ENCODE results near the gene TMEM106C. TPM values are rescaled to one million over a fixed set of nuclear protein-coding genes. Genes with fewer than 3 reads are reported as not detected.
A peak's percentile ranks its signal among the peaks of the same experiment; 100 is the strongest.
"Not testable (repeated sequence)": the region's sequence is repeated elsewhere in the genome, so short reads cannot be mapped to it uniquely, and the experiment has no call there.

Gene TMEM106C
- total RNA-seq, 1 experiment from 2014 or later, result 130 TPM

GRCh38 chr12:47945341-47945728 is 18.1 kb upstream of the TMEM106C start:
- Histone ChIP-seq H3K36me3 (no peaks in the 10 kb centered on the region), H3K4me3 (no peak overlapping the region), H3K9me3 (no peaks in the 10 kb centered on the region), H3K27me3 (no peaks in the 10 kb centered on the region)
- no peak for DNase-seq

DNA sequence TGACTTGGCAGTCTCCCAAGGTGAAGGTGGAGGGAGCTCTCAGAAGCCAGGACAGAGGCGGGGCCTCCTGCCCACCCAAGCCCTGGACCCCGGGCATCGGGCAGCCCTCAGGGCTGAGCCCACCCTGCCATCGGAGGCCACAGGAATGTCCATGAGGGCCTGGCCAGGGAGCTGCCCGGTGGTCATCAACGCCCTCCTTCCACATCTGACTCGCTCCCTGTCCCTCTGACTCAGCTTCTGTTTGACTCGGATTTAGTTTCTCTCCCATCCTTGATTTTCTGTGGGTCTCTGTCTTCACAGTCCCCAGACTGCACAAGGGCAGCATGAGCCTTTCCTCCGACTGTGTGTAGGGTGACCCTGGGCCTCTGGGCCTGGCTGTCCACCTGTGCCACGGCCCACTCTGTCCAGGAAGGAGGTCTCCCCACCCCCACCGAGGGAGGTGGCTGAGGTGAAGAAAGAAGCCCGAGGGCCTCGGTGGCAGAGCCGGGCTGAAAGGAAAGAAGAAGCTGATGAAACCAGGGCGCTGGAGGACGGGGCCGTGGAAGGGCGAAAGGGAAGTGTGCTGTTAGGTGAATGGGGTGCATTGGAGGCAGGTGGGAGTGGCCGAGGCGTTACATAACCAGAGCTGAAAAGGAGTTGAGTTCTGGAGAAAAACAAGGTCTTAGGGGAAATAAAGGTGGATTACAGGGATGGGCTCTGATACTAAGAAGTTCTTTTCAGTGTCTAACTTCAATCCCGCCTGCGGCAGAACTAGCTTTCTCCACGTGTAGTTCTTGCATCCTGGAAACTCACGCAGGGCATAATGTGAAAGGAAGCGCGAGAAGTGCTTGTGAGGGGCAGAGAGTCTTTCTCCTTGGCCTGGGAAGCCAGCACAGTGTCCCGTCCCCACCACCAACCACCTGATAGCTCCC is 16.7 kb upstream of the TMEM106C start:
- peak; percentile 50 for DNase-seq
- H3K9me3 ChIP-seq, result no peaks in the 10 kb centered on the region
- H3K27me3 ChIP-seq, result no peaks in the 10 kb centered on the region
- H3K4me3 ChIP-seq, result no peak overlapping the region
- no peaks in the 10 kb centered on the region for H3K36me3 ChIP-seq

DNA sequence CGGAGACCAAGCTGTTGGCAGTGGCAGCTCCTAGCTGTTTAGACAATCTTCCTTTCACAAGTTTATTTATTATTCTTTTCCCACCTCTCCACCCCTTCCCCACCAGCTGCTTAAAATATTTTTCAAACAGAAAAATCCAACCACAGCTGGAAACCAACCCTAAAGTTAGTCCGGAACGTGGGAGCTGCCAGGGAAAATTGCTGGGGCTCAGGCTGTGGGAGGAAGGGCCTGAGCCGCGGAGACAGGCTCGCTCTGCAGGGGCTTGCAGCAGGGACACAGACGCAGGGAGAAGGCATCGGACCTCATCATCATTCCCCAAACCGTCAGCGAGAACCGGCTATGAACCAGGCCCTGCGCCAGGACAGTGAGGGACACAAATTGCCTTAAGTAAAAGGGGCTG is 16.1 kb upstream of the TMEM106C start:
- no peaks in the 10 kb centered on the region for H3K36me3 ChIP-seq
- no peaks in the 10 kb centered on the region for H3K27me3 ChIP-seq
- no peak overlapping the region for H3K4me3 ChIP-seq
- peak; percentile 19 for DNase-seq
- no peaks in the 10 kb centered on the region for H3K9me3 ChIP-seq

DNA sequence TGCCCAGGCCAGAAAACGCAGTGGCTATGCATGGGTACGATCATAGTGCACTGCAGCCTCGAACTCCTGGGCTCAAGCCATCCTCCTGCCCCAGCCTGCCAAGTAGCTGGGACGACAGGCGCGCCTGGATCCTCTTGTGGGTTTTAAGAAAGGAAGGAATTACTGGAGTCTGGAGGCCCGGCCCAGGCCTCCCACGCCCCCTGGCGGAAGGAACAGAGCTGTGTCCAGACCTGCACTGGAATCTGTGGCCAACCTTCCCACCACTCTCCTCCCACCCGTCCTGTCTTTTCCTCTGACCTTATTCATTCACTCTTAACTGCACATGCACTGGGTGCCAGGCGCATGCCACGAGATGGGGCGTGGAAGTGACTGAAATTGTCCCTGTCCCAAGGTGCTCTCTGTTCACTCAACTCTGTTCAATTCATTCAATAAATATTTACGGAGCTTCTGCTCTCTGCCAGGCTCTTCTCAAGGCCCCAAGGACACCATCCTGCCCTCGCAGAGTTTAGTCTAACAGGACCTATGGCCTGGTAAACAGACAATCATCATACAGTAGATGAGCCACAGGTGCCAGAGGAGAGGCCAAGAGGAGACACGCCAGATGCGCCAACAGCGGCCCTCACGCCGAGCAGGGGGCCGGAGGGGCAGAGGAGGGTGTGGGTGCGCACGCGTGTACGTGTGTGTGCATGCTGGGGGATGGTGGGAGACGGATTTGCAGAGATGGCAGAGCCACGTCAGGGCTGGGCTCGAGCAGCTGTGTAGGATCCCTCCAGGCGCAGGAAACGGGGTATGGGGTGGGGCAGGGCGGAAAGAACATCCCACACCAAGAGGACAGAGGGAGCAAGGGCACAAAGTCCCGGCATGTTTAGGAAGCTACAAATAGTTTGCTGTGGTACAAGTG is 13.7 kb upstream of the TMEM106C start:
- Histone ChIP-seq H3K4me3 (no peak overlapping the region), H3K9me3 (no peaks in the 10 kb centered on the region), H3K36me3 (no peaks in the 10 kb centered on the region), H3K27me3 (no peaks in the 10 kb centered on the region)
- DNase-seq, result peak; percentile 82

GRCh38 chr12:47950856-47951468 is 12.4 kb upstream of the TMEM106C start:
- Histone ChIP-seq H3K9me3 (no peaks in the 10 kb centered on the region), H3K36me3 (no peaks in the 10 kb centered on the region), H3K27me3 (no peaks in the 10 kb centered on the region), H3K4me3 (no peak overlapping the region)
- no peak for DNase-seq

DNA sequence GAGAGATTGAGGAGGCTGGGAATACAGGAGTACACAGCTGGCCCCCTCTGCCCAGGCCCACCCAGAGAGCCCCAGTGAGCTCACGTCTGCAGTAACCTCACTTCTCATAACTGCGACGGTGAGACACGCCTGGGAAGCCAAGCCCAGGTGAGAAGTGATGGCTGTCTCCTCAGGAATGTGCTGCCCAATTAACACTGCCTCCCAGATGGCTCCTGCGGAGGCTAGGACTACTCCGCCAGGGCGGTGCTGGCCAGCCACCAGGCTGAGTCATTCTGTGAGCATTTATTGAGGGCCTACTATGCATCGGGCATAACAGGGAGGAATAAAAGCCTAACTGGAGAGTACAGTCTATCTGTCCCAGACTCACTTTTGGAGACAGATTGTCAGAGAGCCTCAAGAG is 9.3 kb upstream of the TMEM106C start:
- H3K27me3 ChIP-seq, result no peaks in the 10 kb centered on the region
- H3K4me3 ChIP-seq, result no peak overlapping the region
- H3K36me3 ChIP-seq, result no peaks in the 10 kb centered on the region
- no peak for DNase-seq
- H3K9me3 ChIP-seq, result peaks cover 9% of the 10 kb centered on the region; the same call in 1 of the 2 replicates

GRCh38 chr12:47954467-47955045 is 8.8 kb upstream of the TMEM106C start:
- DNase-seq, result no peak

DNA sequence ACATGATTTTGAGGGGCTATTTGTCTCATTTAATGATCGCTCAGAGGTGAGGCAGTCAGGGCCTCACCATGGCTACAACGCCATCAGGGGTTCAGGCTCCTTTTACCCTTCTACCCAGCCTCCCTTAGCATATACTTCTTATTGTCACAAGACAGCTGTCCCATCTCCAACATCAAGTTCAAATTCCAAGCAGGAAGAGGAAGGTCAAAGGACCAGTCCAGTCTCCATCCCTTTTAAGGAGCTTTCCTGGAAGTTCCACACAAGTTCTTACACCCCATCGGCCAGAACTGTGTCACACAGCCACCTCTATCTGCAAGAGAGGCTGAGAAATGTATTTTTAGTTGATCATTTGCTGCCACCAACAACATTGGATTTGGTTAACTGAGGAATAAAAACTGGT is 8.3 kb upstream of the TMEM106C start:
- peaks cover 9% of the 10 kb centered on the region; the same call in 1 of the 2 replicates for H3K9me3 ChIP-seq
- no peaks in the 10 kb centered on the region for H3K36me3 ChIP-seq
- H3K27me3 ChIP-seq, result no peaks in the 10 kb centered on the region
- no peak for DNase-seq
- H3K4me3 ChIP-seq, result no peak overlapping the region

More at GRCh38 chr12:47954467-47955045, 8.8 kb upstream of the TMEM106C start:
- Histone ChIP-seq H3K27me3 (no peaks in the 10 kb centered on the region), H3K36me3 (no peaks in the 10 kb centered on the region), H3K4me3 (no peak overlapping the region), H3K9me3 (peaks cover 9% of the 10 kb centered on the region; the same call in 1 of the 2 replicates)

DNA sequence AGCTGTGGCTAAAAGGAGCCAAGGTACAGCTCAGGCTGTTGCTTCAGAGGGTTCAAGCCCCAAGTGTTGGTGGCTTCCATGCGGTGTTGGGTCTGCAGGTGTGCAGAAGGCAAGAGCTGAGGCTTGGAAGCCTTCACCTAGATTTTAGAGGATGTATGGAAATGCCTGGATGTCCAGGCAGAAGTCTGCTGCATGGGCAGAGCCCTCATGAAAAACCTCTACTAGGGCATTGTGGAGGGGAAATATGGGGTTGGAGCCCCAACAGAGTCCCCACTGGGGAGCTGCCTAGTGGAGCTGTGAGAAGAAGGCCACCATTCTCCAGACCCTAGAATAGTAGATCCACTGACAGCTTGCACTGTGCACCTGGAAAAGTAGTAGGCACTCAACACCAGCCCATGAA is 5.7 kb upstream of the TMEM106C start:
- not testable (repeated sequence) for H3K27me3 ChIP-seq, DNase-seq, H3K4me3 ChIP-seq, H3K36me3 ChIP-seq, H3K9me3 ChIP-seq

GRCh38 chr12:47962198-47962597 is 1.2 kb upstream of the TMEM106C start:
- peaks cover 23% of the 10 kb centered on the region for H3K36me3 ChIP-seq
- H3K27me3 ChIP-seq, result no peaks in the 10 kb centered on the region
- DNase-seq, result no peak
- H3K9me3 ChIP-seq, result peaks cover 9% of the 10 kb centered on the region; the same call in 1 of the 2 replicates
- no peak overlapping the region for H3K4me3 ChIP-seq

DNA sequence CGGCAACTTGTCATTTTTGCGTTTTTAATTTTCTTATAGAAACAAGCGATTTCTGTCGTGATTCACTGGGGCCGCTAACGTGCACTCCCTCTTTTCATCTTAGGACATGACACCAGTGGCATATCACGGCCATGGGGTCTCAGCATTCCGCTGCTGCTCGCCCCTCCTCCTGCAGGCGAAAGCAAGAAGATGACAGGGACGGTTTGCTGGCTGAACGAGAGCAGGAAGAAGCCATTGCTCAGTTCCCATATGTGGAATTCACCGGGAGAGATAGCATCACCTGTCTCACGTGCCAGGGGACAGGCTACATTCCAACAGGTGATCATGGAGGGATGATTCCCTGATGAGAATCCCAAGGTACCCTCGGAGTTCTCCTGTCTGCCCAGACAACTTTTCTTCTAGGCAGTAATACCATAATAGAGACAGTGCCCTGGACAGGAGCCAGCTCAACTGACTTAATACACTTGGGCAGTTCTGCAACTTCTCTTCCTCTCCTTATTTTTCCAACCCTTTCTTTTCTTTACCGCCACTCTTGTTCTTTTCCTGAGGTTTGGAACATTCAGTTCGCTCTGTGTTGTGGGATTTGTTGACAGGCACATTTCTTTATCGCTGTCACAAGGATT is 821 bp downstream of the TMEM106C start:
- H3K27me3 ChIP-seq, result no peaks in the 10 kb centered on the region
- no peak for DNase-seq

DNA sequence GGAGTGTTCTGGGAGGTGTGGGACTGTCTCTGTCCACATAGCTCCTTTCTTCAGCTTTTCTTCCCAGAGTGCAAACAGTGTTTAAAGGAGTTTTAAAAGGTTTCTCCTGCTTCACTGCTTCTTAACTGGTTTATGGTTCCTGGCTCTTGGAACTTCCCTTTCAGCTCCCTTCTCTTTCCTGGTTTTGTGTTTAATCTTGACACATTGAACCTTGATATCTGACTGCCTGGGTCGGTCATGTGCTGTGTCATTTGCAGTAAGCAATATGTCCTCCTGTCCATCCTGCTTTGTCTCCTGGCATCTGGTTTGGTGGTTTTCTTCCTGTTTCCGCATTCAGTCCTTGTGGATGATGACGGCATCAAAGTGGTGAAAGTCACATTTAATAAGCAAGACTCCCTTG is 2.2 kb downstream of the TMEM106C start:
- no peaks in the 10 kb centered on the region for H3K27me3 ChIP-seq
- no peaks in the 10 kb centered on the region for H3K9me3 ChIP-seq
- no peak overlapping the region for H3K4me3 ChIP-seq
- no peak for DNase-seq
- peaks cover 33% of the 10 kb centered on the region for H3K36me3 ChIP-seq

More for the DNA sequence above, 821 bp downstream of the TMEM106C start:
- Histone ChIP-seq H3K4me3 (peak overlapping the region; percentile 88), H3K36me3 (peaks cover 33% of the 10 kb centered on the region), H3K9me3 (no peaks in the 10 kb centered on the region)

DNA sequence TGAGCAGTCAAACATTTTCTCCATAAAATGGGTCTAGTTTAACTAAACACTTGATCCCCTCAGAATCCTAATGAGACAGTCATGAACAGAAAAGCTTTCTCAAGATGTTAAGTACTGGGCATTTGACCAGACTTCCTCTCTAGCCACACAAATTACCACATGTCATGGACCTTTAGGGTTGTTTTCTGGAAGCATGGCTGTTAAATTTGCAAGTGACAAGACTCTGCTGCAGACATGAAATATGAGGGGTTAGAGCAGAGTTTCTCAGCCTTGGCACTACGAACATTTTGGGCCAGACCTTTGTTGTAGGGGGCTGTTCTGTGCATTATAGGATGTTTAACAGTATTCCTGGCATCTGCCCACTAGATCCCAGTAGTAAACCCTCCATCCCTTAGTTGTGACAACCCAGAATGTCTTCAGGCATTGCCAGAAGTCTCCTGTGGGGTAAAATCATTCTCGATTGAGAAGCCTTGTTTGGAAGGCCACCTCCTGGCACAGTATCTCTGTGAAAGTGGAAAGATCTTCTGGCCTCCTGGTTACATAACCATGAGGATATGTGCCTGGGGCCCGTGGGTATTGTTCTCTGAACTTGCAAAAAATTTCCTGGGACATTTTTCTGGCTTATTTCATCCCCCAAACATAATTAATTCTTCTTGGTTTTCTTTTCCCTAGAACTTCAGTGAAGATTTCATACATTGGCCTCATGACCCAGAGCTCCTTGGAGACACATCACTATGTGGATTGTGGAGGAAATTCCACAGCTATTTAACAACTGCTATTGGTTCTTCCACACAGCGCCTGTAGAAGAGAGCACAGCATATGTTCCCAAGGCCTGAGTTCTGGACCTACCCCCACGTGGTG is 4.3 kb downstream of the TMEM106C start:
- DNase-seq, result no peak
- H3K9me3 ChIP-seq, result no peaks in the 10 kb centered on the region
- no peaks in the 10 kb centered on the region for H3K27me3 ChIP-seq
- no peak overlapping the region for H3K4me3 ChIP-seq
- H3K36me3 ChIP-seq, result peaks cover 33% of the 10 kb centered on the region

DNA sequence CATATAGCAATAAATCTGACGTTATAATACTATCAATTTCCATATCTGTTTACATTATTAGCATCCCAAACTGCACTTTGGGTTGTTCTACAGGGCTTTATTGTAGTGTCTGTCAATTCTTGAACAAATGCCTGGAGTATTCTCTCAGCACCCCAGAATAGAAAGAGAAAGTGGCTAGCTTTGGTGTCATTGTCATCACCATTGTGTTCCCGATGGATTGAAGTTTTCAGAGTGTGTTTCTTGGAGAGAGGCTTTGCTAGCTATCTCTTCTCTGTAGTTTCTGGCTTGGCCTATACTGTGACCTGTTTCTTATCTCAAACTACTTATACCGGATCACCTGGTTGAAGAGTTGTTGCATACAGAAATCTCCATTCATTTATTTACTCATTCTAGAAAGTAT is 6.4 kb downstream of the TMEM106C start:
- H3K4me3 ChIP-seq, result no peak overlapping the region
- DNase-seq, result no peak
- H3K27me3 ChIP-seq, result no peaks in the 10 kb centered on the region
- no peaks in the 10 kb centered on the region for H3K9me3 ChIP-seq
- peaks cover 28% of the 10 kb centered on the region for H3K36me3 ChIP-seq

GRCh38 chr12:47970843-47971242 is 7.4 kb downstream of the TMEM106C start:
- no peak overlapping the region for H3K4me3 ChIP-seq

More at GRCh38 chr12:47970843-47971242, 7.4 kb downstream of the TMEM106C start:
- peaks cover 18% of the 10 kb centered on the region for H3K36me3 ChIP-seq
- no peaks in the 10 kb centered on the region for H3K9me3 ChIP-seq
- no peak for DNase-seq
- H3K27me3 ChIP-seq, result no peaks in the 10 kb centered on the region
